Activated T-helper 17 cell treated with anti-CD3 and anti-CD28 coated beads, Interleukin-2, amount 50 U/mL, for 72 hours (primary cell): ENCODE results near the gene RASSF10. TPM values are rescaled to one million over a fixed set of nuclear protein-coding genes. Genes with fewer than 3 reads are reported as not detected.

Experiments
- ATAC-seq: fragments of 150-1000 bp; cut with Tn5 transposase; replicated peaks from 2 replicates; pipeline ENCODE4 v1.10.0; 2021; ENCODE audit warnings: mild to moderate bottlenecking, moderate library complexity
- H3K27ac Mint-ChIP-seq: one replicate; pipeline ENCODE4 v1.8.0; 2022; ENCODE audit warnings: mixed read lengths
- H3K27me3 Mint-ChIP-seq: one replicate; pipeline ENCODE4 v1.8.0; 2022; ENCODE audit warnings: mixed read lengths
- H3K36me3 Mint-ChIP-seq: one replicate; pipeline ENCODE4 v1.8.0; 2022; ENCODE audit warnings: low read depth, mild to moderate bottlenecking, mixed read lengths
- H3K4me1 Mint-ChIP-seq: one replicate; pipeline ENCODE4 v1.8.0; 2022; ENCODE audit warnings: mixed read lengths
- H3K4me3 Mint-ChIP-seq: one replicate; pipeline ENCODE4 v1.8.0; 2022; ENCODE audit warnings: mild to moderate bottlenecking, mixed read lengths
- H3K9me3 Mint-ChIP-seq: one replicate; pipeline ENCODE4 v1.8.0; 2022; ENCODE audit warnings: mixed read lengths
- total RNA-seq, 2 donors: library from RNA; stranded (reverse); gene quantifications; one replicate each; pipeline ENCODE4 v1.2.3, GENCODE V29; 2022

Gene RASSF10
- total RNA-seq, 2 donors from 2014 or later, result not detected

- no peak for ATAC-seq
Observed at GRCh38 chr11:13046637-13047570, 37.8 kb downstream of the RASSF10 start.

GRCh38 chr11:13047884-13048283 lies 38.8 kb downstream of the RASSF10 start:
- Mint-ChIP-seq H3K4me1 (no peaks in the 10 kb centered on the region), H3K9me3 (no peaks in the 10 kb centered on the region), H3K27ac (no peak overlapping the region), H3K4me3 (no peak overlapping the region), H3K27me3 (peaks cover 20% of the 10 kb centered on the region), H3K36me3 (no peaks in the 10 kb centered on the region)
- ATAC-seq, result no peak

More at GRCh38 chr11:13046637-13047570, 37.8 kb downstream of the RASSF10 start:
- H3K9me3 Mint-ChIP-seq, result no peaks in the 10 kb centered on the region
- H3K4me3 Mint-ChIP-seq, result no peak overlapping the region
- no peaks in the 10 kb centered on the region for H3K36me3 Mint-ChIP-seq
- H3K27me3 Mint-ChIP-seq, result peaks cover 17% of the 10 kb centered on the region
- no peaks in the 10 kb centered on the region for H3K4me1 Mint-ChIP-seq
- H3K27ac Mint-ChIP-seq, result no peak overlapping the region

DNA sequence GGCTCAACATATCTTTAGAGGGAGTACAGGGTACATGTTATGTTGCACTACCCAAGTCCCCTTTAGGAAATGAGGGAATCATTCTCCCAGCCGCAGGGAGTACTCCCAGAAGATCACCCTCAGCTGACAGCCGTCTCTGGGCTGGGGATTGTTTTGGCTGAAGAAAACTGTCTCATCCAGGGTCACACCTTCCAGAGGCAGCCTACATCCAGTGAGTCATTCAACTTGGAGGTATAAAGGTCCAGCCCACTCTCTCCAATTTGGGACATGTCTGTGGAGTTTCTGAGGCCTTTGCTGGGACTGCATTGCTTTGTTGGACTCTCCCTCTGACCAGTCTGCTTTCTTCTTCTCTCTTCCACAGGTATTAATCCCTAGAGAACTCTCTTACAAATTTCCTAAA lies 42.1 kb downstream of the RASSF10 start:
- Mint-ChIP-seq H3K4me1 (peaks cover 6% of the 10 kb centered on the region), H3K9me3 (no peaks in the 10 kb centered on the region), H3K36me3 (no peaks in the 10 kb centered on the region), H3K27ac (no peak overlapping the region), H3K4me3 (no peak overlapping the region), H3K27me3 (peaks cover 25% of the 10 kb centered on the region)
- no peak for ATAC-seq

- Mint-ChIP-seq H3K9me3 (no peaks in the 10 kb centered on the region), H3K36me3 (no peaks in the 10 kb centered on the region), H3K4me1 (peaks cover 6% of the 10 kb centered on the region), H3K4me3 (no peak overlapping the region), H3K27ac (no peak overlapping the region), H3K27me3 (peaks cover 28% of the 10 kb centered on the region)
- ATAC-seq, result no peak
Observed at GRCh38 chr11:13052130-13052571, 43.0 kb downstream of the RASSF10 start.

- Mint-ChIP-seq H3K27me3 (peaks cover 29% of the 10 kb centered on the region), H3K4me3 (no peak overlapping the region), H3K4me1 (peaks cover 6% of the 10 kb centered on the region), H3K36me3 (no peaks in the 10 kb centered on the region), H3K9me3 (no peaks in the 10 kb centered on the region), H3K27ac (no peak overlapping the region)
- ATAC-seq, result no peak
Observed at GRCh38 chr11:13053255-13053917, 44.3 kb downstream of the RASSF10 start.

- no peak for ATAC-seq
Observed at GRCh38 chr11:13054278-13054677, 45.2 kb downstream of the RASSF10 start.

GRCh38 chr11:13055200-13055599 lies 46.1 kb downstream of the RASSF10 start:
- H3K9me3 Mint-ChIP-seq, result no peaks in the 10 kb centered on the region
- ATAC-seq, result peak; percentile 91
- no peaks in the 10 kb centered on the region for H3K36me3 Mint-ChIP-seq
- peaks cover 6% of the 10 kb centered on the region for H3K4me1 Mint-ChIP-seq
- no peak overlapping the region for H3K27ac Mint-ChIP-seq
- H3K27me3 Mint-ChIP-seq, result peaks cover 20% of the 10 kb centered on the region
- H3K4me3 Mint-ChIP-seq, result no peak overlapping the region

More at GRCh38 chr11:13054278-13054677, 45.2 kb downstream of the RASSF10 start:
- no peak overlapping the region for H3K27ac Mint-ChIP-seq
- peaks cover 29% of the 10 kb centered on the region for H3K27me3 Mint-ChIP-seq
- peaks cover 6% of the 10 kb centered on the region for H3K4me1 Mint-ChIP-seq
- H3K36me3 Mint-ChIP-seq, result no peaks in the 10 kb centered on the region
- no peaks in the 10 kb centered on the region for H3K9me3 Mint-ChIP-seq
- no peak overlapping the region for H3K4me3 Mint-ChIP-seq

GRCh38 chr11:13061294-13061990 lies 52.3 kb downstream of the RASSF10 start:
- Mint-ChIP-seq H3K4me1 (no peaks in the 10 kb centered on the region), H3K36me3 (no peaks in the 10 kb centered on the region), H3K27me3 (peaks cover 23% of the 10 kb centered on the region), H3K9me3 (no peaks in the 10 kb centered on the region), H3K4me3 (no peak overlapping the region), H3K27ac (no peak overlapping the region)
- ATAC-seq, result no peak
